Panc1 (cell line): ENCODE results near the gene MLH3.

Source experiments
- SIN3A ChIP-seq: IDR thresholded peaks from 2 replicates; pipeline ENCODE4 v1.6.1; 2012; ENCODE audit warnings: low read depth, mild to moderate bottlenecking, low read length, moderate library complexity, borderline replicate concordance; ENCODE audit not compliant: insufficient read depth
- TF ChIP-seq, protein P1 (sequence below): fragments of 450-650 bp; IDR thresholded peaks from 2 replicates; pipeline ENCODE4 v1.5.1; 2017; ENCODE audit warnings: mild to moderate bottlenecking
- TF ChIP-seq, protein P2 (sequence below), 2 experiments: IDR thresholded peaks; 2 replicates each; pipeline ENCODE4 v1.6.1; 2011 to 2012; ENCODE audit warnings: low read depth in 2 of 2, control low read depth in 1 of 2, low read length in 1 of 2, mild to moderate bottlenecking in 1 of 2, moderate library complexity in 1 of 2; ENCODE audit not compliant: insufficient read depth in 1 of 2

DNA sequence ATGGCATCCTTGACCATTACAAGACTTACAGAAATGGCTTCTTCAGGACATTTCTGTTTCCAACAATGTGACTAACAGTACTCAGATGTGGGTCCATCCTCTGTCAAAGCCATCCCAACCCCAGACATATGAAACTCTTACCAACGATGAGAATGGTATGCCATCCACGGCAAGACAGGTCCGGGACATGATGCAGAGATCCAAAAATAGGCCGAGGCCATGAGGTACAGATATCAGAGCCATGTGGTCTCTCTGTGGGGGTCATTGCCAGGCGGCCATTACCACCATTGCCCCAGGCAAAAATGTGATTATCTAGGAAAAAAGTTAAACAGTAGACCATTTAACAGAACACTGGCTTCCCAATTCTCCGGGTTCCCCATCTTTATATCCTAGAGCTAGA lies 45.7 kb upstream of the MLH3 start:
- TF ChIP-seq, protein P1, sequence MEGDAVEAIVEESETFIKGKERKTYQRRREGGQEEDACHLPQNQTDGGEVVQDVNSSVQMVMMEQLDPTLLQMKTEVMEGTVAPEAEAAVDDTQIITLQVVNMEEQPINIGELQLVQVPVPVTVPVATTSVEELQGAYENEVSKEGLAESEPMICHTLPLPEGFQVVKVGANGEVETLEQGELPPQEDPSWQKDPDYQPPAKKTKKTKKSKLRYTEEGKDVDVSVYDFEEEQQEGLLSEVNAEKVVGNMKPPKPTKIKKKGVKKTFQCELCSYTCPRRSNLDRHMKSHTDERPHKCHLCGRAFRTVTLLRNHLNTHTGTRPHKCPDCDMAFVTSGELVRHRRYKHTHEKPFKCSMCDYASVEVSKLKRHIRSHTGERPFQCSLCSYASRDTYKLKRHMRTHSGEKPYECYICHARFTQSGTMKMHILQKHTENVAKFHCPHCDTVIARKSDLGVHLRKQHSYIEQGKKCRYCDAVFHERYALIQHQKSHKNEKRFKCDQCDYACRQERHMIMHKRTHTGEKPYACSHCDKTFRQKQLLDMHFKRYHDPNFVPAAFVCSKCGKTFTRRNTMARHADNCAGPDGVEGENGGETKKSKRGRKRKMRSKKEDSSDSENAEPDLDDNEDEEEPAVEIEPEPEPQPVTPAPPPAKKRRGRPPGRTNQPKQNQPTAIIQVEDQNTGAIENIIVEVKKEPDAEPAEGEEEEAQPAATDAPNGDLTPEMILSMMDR, result no peak
- TF ChIP-seq SIN3A, result no peak
- TF ChIP-seq, protein P2, sequence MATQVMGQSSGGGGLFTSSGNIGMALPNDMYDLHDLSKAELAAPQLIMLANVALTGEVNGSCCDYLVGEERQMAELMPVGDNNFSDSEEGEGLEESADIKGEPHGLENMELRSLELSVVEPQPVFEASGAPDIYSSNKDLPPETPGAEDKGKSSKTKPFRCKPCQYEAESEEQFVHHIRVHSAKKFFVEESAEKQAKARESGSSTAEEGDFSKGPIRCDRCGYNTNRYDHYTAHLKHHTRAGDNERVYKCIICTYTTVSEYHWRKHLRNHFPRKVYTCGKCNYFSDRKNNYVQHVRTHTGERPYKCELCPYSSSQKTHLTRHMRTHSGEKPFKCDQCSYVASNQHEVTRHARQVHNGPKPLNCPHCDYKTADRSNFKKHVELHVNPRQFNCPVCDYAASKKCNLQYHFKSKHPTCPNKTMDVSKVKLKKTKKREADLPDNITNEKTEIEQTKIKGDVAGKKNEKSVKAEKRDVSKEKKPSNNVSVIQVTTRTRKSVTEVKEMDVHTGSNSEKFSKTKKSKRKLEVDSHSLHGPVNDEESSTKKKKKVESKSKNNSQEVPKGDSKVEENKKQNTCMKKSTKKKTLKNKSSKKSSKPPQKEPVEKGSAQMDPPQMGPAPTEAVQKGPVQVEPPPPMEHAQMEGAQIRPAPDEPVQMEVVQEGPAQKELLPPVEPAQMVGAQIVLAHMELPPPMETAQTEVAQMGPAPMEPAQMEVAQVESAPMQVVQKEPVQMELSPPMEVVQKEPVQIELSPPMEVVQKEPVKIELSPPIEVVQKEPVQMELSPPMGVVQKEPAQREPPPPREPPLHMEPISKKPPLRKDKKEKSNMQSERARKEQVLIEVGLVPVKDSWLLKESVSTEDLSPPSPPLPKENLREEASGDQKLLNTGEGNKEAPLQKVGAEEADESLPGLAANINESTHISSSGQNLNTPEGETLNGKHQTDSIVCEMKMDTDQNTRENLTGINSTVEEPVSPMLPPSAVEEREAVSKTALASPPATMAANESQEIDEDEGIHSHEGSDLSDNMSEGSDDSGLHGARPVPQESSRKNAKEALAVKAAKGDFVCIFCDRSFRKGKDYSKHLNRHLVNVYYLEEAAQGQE (IDR thresholded peaks at IDR 0.05; ENCODE audit: insufficient read depth in 1 of 2, low read depth in 2 of 2, low read length in 1 of 2), result no peak
